GM21390 (cell line): Measurements from ENCODE around the gene BMP2K.
A peak's percentile ranks its signal among the peaks of the same experiment; 100 is the strongest.
"Not testable (repeated sequence)": the region's sequence is repeated elsewhere in the genome, so short reads cannot be mapped to it uniquely, and the experiment has no call there.

Experiments used
- ATAC-seq: cut with Tn5 transposase; IDR thresholded peaks from one replicate; pipeline ENCODE4 v1.9.1; 2021; ENCODE audit not compliant: unreplicated experiment

Gene BMP2K

DNA sequence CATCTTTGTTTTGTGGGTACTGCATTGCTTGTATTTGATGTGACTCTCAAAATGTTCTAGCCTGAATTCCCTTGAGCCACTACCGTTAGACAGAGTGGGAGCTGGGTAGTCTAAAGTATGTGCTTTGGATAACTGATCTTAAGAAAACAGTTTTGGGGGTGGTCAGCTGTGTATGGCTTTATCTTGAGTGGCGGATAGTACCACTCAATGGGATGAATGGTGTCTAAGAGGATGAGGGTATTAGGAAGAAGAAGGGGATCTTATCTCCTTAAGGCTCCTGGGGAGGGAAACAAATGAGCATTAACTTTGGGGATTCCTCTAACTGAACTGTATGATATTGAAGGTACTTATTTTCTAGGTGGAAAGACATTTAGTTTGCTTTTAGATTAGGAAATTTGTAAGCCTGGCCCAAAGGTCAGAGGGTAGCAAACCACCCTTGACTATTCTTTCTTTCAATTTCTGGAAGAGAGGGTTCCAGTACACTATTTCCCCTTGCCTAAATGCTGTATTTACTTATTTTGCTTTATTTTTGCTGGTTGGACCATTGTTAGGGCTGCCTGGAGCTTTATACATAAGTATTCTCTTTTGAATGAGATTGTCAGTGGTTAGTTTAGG, 11.3 kb downstream of the BMP2K start:
- no peak for ATAC-seq

DNA sequence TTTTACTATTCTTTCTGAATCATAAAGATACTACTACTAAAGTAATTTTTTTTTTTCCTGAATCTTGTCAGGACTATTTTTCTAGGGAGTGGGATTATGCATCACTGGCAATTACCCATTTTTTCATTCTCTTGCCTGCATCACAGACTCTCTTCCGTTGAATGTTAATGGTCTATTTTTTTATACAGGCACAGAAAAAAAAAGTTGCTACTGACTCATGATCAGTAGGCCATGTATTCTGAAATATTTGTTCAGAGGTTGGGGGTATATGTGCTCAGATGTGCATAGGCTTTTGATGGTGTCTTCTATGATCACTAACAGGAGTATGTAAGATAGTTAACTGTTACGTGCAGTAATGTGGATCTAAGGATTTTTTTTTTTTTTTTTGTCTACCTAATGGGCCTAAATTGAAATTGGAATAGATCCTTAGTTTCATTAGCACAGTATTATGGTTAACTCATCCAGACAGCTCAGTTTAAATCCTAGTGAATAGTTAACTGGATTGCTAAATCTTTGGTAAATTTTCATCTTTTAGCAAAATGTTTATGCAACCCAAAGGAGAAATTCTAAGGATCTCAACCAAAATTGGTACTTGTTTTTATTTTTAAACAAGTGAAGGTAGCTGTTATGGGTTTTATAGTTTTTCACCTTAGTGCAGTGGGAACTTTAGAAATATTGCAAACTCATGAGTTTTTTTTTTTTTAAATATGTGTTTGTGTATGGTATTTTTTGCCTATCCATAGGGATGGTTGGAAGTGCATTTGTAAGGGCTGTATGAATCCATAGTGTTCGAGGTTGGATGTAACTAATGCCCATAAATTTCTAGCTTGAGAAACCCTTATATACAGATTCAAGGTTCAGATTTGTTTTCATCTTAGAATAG, 12.1 kb downstream of the BMP2K start:
- no peak for ATAC-seq

DNA sequence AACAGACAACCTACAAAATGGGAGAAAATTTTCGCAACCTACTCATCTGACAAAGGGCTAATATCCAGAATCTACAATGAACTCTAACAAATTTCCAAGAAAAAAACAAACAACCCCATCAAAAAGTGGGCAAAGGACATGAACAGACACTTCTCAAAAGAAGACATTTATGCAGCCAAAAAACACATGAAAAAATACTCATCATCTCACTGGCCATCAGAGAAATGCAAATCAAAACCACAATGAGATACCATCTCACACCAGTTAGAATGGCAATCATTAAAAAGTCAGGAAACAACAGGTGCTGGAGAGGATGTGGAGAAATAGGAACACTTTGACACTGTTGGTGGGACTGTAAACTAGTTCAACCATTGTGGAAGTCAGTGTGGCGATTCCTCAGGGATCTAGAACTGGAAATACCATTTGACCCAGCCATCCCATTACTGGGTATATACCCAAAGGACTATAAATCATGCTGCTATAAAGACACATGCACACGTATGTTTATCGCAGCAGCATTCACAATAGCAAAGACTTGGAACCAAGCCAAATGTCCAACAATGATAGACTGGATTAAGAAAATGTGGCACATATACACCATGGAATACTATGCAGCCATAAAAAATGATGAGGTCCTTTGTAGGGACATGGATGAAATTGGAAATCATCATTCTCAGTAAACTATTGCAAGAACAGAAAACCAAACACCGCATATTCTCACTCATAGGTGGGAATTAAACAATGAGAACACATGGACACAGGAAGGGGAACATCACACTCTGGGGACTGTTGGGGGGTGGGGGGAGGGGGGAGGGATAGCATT, 19.7 kb downstream of the BMP2K start:
- not testable (repeated sequence) for ATAC-seq

DNA sequence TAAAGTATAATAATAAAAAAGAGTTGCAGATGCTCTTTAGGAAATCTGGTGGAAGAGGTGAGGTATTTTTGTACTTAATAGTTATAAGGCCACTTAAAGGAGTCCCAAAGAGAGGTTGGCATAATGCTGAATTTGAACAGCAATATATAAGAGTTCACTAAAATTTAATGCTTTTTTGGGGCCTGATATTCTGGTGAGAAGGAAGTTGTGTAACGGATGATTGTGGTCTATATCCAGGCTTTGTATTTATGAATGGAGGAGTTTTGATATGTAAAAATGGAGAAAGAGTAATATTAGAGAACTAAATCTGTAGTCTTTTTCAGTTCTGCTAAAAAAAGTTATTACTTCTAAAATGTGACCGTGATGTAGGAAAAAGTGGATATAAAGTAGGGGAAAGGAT, 20.4 kb downstream of the BMP2K start:
- no peak for ATAC-seq

DNA sequence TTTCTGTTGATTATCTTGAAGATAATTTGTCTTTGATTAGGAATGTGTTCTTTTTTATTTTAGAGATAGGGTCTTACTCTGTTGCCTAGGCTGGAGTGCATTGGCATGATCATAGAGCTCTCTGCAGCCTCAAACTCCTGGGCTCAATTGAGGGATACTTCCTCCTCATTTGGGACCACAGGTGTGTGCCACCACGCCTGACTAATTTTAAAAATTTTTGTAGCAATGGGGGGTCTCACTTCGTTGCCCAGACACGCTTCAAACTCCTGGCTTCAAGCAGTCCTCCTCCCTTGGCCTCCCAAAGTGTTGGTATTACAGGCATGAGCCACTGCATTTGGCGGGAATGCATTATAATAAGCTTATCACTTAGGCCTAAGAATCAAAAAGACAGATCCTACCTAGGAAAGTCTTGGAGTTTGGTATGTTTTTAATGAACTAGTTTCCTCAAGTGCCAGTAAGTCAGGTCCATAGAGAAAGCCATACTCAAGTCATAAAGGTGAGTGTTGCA, 21.7 kb downstream of the BMP2K start:
- no peak for ATAC-seq

DNA sequence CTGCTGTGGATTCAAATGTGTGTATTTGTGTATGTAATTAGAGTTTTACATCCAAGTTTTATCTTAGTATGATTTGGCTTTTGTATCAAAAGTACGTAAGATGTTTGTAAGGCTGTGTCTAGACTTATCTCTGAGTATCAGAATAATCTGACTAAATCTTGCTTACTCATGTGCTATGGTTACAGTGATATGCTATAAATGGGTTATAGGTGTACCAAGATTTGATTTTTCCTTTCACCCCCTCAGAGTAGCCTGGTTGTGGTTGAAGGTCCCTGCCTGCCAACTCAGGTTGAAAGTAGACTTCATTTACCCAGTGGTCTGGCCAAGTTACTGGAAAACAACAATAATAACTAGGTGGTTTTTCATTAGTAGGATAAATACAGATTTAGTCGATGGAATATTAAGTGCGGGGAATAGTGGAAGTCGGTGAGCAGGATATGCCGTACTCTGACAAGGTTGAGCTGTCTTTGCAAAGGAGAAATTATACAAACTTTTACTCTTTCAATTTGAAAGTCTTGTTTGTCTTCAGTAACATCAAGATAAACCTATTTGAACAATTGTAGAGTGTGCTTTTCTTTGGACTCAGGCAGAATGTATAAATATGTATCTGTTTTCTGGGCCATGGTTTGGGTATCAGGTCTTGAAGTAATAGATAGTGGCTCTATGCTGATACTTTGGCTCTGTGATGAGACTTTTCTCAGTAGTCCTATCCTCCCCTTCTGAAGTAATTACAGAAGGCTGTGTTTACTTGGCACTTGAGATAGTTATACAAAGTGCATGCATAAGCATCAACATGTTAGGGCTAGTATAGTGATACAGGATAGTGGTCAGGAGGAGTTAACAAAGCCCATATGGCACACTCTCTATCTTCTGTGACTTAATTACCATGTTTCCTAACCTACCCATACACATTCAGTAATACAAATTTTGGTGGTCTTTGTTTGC, 23.7 kb downstream of the BMP2K start:
- no peak for ATAC-seq

DNA sequence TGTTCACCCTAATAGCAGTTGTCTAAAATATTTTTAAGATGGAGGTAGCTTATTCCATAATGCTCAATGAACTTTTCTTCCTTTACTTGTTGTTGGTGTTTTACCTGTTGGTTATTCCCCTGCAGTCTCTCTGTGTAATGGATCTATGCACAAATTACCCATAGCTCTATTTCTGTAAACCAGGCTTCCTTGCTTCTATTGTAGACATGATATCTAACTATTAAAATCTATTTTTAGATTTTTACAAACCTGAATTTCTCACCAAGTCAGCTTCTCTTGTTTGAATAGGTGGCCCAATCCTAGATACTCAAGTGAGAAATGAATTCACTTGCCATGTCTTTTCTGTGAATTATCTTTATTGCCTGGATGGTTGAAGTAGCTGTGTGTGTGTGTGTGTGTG, 24.8 kb downstream of the BMP2K start:
- ATAC-seq, result no peak

DNA sequence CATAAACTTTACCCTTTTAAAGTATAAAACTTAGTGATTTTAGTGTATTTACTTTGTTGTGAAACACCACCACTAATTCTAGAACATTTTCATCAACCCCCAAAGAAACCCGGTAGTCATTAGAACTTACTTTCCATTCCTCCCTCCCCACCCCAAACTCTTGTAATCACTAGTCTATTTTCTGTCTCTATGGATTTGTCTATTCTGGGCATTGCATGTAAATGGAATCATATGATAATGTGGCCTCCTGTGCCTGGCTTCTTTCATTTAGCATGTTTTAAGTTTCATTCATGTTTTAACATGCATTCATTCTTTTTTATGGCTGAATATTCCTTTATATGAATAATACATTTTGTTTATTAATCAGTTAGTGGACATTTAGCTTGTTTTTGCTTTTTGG, 27.8 kb downstream of the BMP2K start:
- ATAC-seq, result no peak

DNA sequence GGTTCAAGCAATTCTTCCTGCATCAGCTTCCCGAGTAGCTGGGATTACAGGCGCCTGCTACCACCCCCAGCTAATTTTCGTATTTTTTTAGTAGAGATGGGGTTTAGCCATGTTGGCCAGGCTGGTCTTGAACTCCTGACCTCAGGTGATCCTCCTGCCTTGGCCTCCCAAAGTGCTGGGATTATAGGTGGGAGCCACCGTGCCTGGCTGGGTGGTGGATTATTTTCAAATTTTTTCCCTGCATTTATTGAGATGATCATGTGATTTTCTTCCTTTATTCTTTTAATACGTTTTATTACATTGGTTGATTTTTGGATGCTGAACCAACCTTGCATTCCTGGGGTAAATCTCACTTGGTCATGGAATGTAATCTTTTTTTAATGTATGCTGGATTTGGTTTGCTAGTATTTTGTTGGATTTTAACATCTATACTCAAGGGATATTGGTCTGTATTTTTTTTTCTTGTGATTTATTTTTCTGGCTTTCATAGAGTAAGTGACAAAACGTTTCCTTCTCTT, 30.9 kb downstream of the BMP2K start:
- ATAC-seq, result no peak

DNA sequence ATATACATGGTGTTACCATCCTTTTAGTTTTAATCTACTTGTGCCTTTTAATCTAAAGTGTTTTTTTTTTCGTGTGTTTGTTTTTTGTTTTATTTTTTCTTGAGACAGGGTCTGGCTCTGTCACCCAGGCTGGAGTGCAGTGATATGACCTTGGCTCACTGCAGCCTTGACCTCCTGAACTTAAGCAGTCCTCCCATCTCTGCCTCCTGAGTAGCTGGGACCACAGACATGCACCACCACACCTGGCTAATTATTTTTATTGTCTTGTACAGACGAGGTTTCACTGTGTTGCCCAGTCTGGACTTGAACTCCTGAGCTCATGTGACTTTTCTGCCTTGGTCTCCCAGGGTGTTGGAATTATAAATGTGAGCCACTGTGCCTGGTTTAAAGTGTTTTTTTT, 33.1 kb downstream of the BMP2K start:
- no peak for ATAC-seq

DNA sequence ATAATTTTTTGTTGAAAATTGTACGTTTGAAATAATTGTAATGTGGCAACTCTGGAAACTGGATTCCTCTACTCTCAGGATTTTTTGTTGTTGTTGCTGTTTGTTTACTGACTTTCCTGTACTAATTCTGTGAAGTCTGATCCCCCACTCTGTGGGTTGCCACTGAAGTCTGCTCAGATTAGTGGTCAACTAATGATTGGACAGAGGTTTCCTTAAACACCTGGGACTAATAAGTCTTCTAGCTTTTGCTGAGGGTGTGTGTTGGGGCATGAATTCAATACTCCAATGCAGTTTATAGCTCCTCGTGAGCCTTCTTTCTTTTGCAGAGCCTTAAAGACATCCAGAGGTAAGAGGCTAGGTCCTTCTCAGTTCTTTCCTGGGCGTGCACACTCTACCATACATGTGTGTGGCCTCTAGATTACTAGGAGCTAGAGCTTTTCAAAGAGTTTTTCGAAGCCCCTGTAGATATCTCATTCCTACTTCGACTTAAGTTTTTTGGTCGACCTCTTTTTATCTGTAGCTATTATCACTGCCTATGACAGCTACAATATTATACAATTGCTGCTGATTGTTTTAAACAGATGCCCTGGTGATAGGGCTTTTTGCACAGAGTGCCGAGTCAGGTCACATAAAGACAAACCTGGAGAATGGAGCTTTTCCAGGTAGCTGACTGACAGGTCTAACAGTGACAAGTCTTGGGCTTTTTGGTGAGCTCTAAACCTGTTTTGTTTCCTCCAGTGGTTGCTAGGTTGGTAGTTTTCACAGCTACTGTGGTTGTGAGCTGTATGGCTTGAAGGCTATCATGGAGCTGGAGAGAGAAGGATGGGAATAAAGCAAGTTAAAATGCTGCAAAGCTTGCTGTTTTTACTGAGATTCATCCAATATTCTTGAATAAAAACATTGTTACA, 34.0 kb downstream of the BMP2K start:
- no peak for ATAC-seq

DNA sequence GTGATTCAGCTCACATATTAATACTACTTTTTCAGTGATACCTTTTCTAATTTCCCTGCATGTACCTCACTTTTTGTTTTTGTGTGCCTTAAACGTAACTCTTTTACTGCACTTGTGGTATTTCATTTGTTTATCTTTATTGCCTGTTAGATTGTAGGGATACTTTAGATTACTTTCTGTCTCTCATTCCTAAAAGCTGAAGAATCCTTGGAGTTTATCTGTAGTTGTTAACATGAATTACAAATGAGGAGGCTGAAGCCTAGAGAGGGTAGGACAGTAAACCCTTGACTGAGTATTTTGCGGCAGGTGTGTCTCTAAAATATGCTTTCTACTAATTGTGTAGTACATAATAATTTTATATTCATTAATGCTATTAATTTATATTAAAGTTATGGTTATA, 34.9 kb downstream of the BMP2K start:
- ATAC-seq, result no peak

DNA sequence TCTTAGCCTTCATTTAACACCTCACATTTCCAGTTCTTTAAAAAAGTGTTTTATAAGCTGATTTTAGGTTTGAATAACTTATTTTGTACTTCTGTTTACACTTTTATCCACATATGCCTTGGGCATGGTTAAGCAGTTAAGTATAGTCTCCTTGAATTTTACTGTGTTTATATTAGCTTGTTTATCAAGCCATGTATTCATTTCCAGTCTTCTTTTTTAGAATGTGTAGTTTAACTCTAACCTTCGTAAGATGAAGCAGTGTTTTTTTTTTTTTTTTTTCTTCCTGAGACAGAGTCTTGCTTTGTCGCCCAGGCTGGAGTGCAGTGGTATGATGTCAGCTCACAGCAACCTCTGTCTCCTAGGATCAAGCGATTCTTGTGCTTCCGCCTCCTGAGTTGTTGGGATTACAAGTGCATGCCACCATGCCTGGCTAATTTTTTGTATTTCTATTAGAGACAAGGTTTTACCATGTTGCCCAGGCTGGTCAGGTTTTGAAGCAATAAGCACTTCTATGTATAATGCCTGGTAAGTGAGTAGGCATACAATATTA, 42.5 kb downstream of the BMP2K start:
- no peak for ATAC-seq

DNA sequence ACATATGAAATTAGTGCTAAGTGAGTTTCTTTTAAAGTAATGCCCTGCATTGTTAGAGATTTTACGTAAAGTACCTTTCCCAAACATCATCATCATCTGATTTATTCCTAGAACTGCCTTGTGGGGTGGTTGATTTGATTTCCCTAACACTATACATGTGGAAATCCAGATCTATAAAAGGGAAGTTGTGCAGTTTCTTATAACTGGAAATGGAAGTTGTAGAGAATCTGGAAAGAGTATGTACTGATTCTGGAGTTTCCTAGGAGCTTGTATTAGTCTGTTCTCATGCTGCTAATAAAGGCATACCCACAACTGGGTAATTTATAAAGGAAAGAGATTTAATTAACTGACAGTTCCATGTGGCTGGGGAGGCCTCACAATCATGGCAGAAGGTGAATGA, 47.9 kb downstream of the BMP2K start:
- ATAC-seq, result no peak

DNA sequence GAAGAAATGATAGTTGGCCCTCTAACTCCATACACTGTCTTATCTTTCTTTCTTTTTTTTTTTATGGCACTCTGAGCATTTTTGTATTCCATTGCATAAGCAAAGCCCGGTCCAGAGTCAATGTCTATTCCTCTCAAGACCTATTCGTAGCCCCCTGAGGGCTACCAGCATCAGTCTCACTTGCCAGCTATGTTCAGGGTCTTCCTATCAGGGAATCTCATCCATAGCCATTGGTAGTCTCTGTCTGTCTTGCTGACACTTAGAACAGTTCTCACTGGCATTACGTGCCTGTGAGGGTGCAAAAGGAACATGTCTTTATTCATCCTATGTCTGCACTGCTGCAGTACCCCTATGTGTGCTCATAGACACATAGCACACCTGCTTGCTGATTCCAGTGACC, 51.0 kb downstream of the BMP2K start:
- no peak for ATAC-seq

DNA sequence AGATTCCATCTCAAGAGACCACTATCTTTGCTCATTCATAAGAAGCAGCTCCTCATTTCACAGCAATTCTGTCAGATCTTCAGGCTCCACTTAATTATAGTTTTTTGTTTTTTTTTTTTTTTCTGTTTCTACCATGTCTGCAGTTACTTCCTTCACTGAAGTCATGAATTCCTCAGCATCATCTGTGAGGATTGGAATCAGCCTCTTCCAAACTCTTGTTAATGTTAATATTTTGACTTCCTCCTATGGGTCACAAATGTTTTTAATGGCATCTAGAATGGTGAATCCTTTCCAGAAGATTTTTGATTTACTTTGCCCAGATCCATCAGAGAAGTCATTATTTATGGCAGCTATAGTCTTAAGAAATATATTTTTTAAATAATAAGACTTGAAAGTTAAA, 53.1 kb downstream of the BMP2K start:
- ATAC-seq, result no peak

DNA sequence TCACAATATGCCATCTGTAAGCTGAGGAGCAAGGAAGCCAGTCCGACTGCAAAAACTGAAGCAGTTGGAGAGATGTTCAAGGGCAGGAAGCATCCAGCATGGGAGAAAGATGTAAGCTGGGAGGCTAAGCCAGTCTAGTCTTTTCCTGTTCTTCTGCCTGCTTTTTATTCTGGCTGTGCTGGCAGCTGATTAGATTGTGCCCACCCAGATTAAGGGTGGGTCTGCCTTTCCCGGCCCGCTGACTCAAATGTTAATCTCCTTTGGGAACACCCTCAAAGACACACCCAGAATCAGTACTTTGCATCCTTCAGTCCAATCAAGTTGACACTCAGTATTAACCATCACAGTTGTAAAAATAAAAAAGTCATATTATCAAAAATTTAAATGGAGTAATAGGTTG, 63.5 kb downstream of the BMP2K start:
- ATAC-seq, result not testable (repeated sequence)

DNA sequence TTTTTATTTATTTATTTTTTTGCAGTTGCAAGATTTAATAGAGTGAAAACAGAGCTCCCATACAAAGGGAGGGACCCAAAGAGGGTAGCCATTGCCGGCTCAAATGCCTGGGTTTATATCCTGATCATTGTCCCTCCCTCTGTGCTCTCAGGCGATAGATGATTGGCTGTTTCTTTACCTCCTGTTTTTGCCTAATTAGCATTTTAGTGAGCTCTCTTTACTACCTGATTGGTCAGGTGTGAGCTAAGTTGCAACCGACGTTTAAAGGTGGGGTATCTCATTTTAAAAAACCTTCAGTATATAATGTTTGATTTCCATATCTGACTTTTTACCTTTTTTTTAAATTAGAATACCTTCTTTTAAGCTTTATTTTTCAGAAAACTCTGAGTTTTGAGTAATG, 64.1 kb downstream of the BMP2K start:
- ATAC-seq, result not testable (repeated sequence)

DNA sequence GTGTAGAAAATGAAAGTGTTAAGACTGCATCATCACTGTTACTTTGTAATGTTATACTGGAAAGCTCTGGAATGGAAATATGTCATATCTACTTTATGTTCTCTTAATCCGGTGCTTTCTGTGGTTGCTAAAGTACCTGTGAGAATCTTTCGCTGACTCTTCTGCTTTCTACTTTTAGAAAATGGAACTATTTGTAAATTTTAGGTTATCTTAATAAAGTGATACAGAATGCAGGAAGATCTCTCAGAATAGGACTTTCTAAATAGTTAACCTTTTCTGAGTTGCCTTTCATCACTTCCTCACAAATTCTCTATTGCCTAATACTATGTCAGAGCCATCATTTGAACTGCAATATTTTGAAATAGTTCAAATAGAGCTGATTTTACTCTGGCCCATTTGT, 69.3 kb downstream of the BMP2K start:
- peak; percentile 91 for ATAC-seq
